ENCODE results near the gene RFPL4A.
"Not testable (repeated sequence)": the region's sequence is repeated elsewhere in the genome, so short reads cannot be mapped to it uniquely, and the experiment has no call there.

Gene RFPL4A

GRCh38 chr19:55758797-55759196, at the start of gene RFPL4A:
TSS of gene RFPL4A (plus strand) at chr19:55759097. CDS start at chr19:55761801, 2,704 bp downstream.
- not testable (repeated sequence) for DNase-seq (ENCODE audit: low read depth, low spot score)

GRCh38 chr19:55711719-55712118, 47.2 kb upstream of the RFPL4A start:
- DNase-seq (ENCODE audit: low read depth, low spot score) = no peak

- DNase-seq (ENCODE audit: low read depth, low spot score) = no peak
These were observed 45.9 kb upstream of the RFPL4A start for GRCh38 chr19:55712804-55713631.

- DNase-seq (ENCODE audit: low read depth, low spot score) = no peak
These were observed 42.4 kb upstream of the RFPL4A start for GRCh38 chr19:55716531-55716930.

- DNase-seq (ENCODE audit: low read depth, low spot score) = no peak
These were observed 41.6 kb upstream of the RFPL4A start for GRCh38 chr19:55717251-55717650.

GRCh38 chr19:55717879-55718711, 40.8 kb upstream of the RFPL4A start:
- not testable (repeated sequence) for DNase-seq (ENCODE audit: low read depth, low spot score)

GRCh38 chr19:55720214-55720746, 38.6 kb upstream of the RFPL4A start:
- no peak for DNase-seq (ENCODE audit: low read depth, low spot score)

GRCh38 chr19:55720801-55721200, 38.1 kb upstream of the RFPL4A start:
- DNase-seq (ENCODE audit: low read depth, low spot score) = no peak

GRCh38 chr19:55723491-55723890, 35.4 kb upstream of the RFPL4A start:
- DNase-seq (ENCODE audit: low read depth, low spot score) = no peak

GRCh38 chr19:55730378-55730777, 28.5 kb upstream of the RFPL4A start:
- DNase-seq (ENCODE audit: low read depth, low spot score) = not testable (repeated sequence)

- no peak for DNase-seq (ENCODE audit: low read depth, low spot score)
These were observed 20.6 kb upstream of the RFPL4A start, which contains the start of gene NLRP9 for GRCh38 chr19:55738302-55738701. TSS of gene NLRP9 (minus strand) at chr19:55738402. CDS start at chr19:55738374, 28 bp downstream.

GRCh38 chr19:55750715-55751114, 8.2 kb upstream of the RFPL4A start:
- no peak for DNase-seq (ENCODE audit: low read depth, low spot score)

- no peak for DNase-seq (ENCODE audit: low read depth, low spot score)
These were observed 5.5 kb upstream of the RFPL4A start for GRCh38 chr19:55753401-55753800.

GRCh38 chr19:55756808-55757207, 2.1 kb upstream of the RFPL4A start:
- not testable (repeated sequence) for DNase-seq (ENCODE audit: low read depth, low spot score)

GRCh38 chr19:55766466-55766865, 7.6 kb downstream of the RFPL4A start:
- DNase-seq (ENCODE audit: low read depth, low spot score) = no peak

GRCh38 chr19:55768818-55769217, 9.9 kb downstream of the RFPL4A start, which contains the start of gene RFPL4AL1:
TSS of gene RFPL4AL1 (plus strand) at chr19:55769118. CDS start at chr19:55771805, 2,687 bp downstream.
- DNase-seq (ENCODE audit: low read depth, low spot score) = not testable (repeated sequence)

- DNase-seq (ENCODE audit: low read depth, low spot score) = not testable (repeated sequence)
These were observed 10.7 kb downstream of the RFPL4A start for GRCh38 chr19:55769632-55770031.

- DNase-seq (ENCODE audit: low read depth, low spot score) = no peak
These were observed 18.6 kb downstream of the RFPL4A start for GRCh38 chr19:55777528-55777927.

GRCh38 chr19:55778331-55778730, 19.4 kb downstream of the RFPL4A start:
- no peak for DNase-seq (ENCODE audit: low read depth, low spot score)

- no peak for DNase-seq (ENCODE audit: low read depth, low spot score)
These were observed 22.2 kb downstream of the RFPL4A start for GRCh38 chr19:55781112-55781511.

- no peak for DNase-seq (ENCODE audit: low read depth, low spot score)
These were observed 36.1 kb downstream of the RFPL4A start for GRCh38 chr19:55795021-55795420.

- no peak for DNase-seq (ENCODE audit: low read depth, low spot score)
These were observed 42.5 kb downstream of the RFPL4A start for GRCh38 chr19:55801416-55801815.
